HG03457 (cell line): ENCODE data around the gene KCNAB2.

Experiments used
- ATAC-seq: cut with Tn5 transposase; IDR thresholded peaks from one replicate; pipeline ENCODE4 v1.9.1; 2021; ENCODE audit warnings: moderate number of reproducible peaks; ENCODE audit not compliant: unreplicated experiment

KCNAB2 gene

DNA sequence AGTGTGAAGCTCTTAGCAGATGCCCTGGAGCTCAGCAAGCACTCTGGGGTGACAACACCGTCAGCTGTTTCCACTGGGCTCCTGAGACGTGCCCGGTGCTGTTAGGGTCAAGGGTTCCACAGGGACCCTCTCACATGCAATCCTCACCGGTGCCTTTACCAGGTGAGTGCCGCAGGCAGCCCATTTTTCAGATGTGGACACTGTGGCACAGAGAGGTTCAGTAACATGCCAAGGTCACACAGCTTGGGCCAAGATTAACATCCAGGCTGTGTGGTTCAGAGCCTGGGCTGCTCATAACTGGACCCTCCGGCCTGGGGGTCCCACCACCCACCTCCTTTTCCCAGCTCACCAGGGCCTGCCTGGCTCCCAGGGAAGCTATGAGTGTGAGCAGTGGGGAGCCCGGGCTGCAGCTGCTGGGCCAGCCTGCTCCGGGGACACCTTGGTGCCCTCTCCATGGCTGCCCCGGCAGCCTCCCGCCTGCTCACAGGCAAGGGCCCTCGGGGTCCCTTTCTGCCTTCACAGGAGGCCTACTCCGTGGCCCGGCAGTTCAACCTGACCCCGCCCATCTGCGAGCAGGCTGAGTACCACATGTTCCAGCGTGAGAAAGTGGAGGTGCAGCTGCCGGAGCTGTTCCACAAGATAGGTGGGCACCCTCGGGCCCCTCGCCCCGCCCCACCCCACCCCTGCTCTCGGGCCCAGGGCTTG, 49.3 kb downstream of the KCNAB2 start:
- ATAC-seq = no peak

DNA sequence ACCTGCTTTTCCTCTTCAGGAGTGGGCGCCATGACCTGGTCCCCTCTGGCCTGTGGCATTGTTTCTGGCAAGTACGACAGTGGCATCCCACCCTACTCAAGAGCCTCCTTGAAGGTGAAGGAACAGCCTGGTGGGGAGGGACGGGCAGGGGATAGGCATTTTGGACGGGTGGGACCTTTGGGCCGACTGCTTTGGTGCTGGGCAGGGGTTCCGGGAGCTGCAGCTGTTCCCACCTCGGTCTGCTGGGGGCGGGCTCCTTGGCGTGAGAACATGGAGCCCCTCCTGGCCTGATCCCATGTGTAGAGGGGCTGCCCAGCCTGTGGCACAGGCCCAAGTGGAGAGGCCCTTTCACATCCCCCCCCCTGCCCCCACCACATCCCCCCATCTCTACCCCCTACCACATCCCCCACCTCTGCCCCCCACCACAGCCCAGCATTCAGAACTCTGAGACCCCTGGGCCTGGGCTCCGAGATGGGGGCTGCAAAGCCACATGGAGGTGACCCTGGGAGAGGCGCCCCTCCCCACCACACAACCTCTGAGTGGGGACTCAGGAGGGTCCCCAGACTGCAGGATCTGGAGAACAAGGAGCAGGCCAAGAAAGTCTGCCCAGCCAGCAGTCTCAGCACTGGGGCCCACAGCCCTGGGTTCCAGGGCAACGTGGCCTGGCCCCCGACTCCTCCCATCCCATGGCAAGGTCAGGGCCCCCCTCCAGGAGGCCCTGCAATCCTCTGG, 50.0 kb downstream of the KCNAB2 start:
- no peak for ATAC-seq

DNA sequence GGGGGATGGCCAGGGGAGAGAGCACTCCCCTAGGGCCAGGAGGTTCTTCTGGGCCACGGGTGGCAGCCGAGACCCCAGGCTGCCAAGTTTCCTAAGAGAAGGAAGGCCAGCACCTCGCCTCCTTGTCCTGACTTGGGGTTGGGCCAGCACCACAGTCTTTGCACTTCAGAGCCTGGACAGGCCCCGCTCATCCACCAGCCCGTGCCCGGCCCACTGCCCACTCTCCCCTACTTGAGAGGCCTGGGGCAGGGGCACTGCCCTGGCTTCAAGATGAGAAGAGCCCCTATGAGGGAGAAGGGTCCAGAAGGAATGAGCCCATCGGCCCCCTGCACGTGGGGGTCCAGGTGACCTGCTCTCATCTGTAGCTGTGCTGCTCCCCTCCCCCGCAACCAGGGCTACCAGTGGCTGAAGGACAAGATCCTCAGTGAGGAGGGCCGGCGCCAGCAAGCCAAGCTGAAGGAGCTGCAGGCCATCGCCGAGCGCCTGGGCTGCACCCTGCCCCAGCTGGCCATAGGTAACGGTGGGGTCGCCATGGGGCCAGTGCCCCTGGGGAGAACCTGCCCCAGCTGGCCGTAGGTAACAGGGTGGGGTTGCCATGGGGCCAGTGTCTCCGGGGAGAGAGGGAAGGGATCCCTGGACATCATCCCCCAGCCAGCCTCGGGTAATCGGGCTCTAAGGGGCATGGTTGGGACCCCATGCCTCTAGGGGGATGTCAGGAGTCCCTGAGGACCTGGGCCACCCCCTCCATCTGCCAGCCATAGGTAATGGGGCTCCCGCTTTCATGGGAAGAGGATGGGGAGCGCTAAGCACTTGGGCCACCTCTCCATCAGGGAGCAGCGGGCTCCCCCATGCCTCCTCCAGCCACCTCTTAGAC, 50.8 kb downstream of the KCNAB2 start:
- ATAC-seq = no peak

DNA sequence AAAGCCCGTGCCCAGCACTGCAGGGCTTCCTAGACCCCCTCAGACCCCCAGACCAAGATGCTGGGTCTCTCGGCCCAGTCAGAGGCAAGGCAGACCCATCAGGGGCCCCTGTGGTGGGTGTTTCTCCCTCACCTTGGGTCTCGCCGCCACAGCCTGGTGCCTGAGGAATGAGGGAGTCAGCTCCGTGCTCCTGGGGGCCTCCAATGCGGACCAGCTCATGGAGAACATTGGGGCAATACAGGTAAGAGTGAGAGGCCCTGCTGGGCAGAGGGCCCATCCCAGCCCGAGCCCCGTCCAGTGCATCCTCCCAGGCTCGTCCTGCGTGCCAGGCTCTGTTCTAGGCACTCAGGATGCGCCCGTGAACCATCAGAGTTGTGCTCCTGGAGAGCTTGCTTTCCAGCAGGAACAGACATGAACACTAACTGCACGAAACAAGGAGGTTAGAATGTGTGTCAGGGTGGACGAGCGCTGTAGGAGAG, 51.5 kb downstream of the KCNAB2 start:
- ATAC-seq = no peak

DNA sequence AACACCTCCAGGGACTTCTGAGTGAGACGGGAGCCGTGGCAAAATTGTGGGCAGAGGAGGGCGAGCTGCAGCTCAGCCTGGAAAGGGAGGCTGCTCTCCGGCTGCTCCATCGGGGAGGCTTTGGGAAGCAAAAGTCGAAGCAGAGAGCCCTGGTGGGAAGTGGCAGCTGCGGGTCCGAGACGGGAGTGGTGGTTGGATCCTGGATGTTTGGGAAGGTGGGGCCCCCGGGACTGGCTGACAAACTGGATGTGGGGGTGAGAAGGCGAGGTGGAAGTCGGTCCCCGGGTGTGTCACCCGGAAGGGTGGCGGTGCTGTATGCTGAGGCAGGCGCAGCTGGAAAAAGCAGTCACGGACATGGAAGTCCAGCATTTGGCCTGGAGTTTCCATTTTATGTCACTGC, 52.1 kb downstream of the KCNAB2 start:
- ATAC-seq = no peak

DNA sequence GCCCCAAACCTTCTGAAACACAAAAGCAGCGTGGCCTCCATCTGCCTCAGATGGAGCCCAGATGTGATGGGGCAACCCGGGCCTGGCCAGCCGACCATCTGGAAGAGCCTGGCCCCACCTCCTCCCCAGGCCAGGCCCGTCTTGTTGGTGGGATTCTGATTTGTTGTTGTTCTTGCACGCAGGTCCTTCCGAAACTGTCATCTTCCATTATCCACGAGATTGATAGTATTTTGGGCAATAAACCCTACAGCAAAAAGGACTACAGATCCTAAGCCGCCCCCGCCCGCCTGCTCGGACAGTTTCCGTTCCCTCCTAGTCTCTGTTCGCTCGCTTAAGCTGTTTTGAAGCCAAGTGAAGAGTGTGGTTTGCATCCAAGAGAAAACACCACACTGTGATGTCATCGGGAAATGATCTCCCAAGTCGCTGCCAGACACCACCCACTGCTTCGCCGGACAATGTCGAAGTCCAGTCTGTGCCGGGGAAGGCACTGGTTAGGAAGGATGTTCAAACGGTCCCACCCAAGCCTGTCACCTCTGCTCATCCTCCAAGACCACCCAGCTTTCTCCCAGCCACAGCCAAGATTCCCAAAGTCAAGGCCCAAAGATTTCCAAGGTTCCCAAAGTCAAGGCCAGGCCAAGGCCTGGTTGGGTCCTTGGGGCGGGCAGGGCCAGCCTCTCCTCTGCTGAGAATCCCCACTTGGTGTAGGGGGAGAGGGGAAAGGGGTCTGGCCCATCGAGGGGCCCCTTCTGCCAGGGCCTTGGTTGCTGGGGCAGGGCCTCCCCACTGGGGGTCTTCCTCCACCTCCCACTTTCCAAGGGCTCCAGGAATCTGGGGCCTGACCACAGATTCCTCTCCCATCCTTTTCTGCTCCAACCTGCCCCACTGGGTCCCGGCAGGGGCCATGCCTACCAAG, 52.9 kb downstream of the KCNAB2 start:
- no peak for ATAC-seq

DNA sequence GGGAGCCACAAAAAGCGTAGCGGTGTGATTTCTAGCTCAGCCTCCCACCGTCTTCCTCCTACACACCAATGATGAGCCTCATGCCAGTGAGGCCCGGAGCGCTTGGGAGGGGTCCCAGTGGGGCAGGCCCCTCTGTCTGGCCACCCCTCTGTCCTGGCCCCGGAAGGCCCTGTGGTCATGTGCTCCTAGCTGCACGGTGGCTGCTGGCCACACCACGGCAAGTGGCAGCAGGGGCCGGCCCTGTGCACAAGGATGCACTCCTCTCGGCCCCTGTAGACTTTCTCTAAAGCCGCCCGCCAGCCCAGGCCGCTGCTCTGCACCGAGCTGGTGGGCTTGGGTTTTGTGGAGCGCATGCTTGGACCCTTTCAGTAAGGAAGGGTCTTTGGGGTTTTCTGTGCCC, 53.6 kb downstream of the KCNAB2 start:
- ATAC-seq = no peak

DNA sequence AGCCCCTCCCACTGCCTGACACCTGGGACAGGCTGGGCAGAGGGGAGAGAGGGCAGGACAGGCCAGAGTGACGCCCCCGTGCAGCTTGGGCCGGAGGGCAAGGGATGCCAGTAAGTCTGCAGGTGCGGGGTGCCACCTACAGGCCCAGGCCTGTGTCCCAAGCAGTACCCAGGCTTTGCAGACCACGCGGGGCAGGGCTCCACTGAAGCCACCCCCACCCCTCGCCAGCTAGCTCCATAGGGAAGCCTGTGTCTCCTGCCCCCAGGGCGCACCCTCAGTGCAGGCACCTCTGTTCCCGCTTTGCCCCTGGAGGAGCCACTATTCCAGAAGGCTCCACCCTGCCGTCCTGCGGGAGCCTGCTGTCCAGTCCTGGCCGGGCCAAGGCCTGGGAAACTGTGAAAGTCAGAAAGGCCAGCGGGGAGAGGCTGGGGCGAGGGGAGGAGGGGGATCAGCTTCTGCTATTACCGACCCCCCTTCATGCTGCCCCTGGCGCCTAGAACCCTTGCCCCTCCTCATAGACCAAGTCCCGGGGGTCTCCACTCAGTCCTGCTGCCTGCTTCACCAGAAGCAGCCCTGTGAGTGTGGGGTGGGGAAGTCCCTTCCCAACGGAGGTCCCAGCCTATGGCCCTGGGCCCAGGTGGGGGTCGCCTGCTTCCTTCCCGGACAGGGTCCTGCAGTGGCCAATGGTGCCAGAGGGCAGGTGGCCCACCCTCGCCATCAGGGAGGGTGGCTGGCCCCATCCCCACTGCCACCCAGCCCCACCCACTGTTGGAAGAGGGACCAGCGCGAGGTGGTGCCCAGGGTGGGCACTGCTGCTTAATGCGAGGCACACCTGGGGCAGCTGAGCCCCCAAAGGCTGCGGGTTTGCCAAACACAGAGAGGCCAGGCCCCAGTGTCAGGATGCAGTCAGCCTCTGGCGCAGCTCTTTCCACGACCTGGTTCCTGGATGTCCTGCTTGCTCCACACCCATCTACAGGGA, 54.4 kb downstream of the KCNAB2 start:
- no peak for ATAC-seq

DNA sequence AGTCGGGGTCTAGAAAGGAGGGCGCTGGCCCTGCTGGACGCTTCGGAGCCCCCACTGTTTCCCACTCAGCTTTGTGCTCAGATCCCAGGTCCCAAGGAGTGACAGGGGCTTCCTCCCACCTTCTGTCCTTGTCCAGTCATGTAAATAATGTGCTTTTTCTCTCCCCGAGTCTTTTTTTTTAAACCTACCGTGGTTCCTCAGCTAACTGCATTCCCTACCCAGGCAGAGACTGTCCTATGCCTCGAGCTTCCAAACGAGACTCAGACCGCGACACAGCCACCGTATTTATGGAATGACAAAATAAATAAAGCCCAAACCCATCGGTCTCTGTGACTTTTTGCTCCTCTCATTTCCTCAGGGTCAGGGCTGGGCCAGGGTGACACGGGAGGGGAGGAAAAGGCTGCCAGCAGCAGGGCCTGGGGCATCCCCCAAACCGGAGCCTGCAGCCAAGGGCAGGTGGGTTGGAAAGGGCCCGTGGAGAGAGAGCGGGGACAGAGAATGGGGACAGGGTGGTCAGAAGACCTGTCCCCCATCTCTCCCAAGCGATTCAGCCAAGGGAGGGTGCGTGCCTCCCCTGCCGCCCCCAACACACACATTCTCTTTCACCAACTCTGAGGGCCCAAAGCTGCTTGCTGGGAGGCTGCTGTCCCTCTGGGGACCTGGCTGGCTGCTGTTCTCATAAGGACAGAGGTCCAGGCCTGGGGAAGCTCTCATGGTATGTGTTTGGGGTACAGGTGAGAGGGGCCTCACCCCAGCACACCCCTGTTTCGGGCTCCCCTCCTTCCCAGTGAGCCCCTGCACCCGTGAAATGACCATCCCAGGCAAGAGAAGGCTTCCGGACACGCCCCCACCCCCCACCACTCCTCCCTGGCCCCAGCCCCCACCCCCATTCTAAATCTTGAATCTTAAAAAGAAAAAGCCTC, 55.4 kb downstream of the KCNAB2 start:
- ATAC-seq = no peak

DNA sequence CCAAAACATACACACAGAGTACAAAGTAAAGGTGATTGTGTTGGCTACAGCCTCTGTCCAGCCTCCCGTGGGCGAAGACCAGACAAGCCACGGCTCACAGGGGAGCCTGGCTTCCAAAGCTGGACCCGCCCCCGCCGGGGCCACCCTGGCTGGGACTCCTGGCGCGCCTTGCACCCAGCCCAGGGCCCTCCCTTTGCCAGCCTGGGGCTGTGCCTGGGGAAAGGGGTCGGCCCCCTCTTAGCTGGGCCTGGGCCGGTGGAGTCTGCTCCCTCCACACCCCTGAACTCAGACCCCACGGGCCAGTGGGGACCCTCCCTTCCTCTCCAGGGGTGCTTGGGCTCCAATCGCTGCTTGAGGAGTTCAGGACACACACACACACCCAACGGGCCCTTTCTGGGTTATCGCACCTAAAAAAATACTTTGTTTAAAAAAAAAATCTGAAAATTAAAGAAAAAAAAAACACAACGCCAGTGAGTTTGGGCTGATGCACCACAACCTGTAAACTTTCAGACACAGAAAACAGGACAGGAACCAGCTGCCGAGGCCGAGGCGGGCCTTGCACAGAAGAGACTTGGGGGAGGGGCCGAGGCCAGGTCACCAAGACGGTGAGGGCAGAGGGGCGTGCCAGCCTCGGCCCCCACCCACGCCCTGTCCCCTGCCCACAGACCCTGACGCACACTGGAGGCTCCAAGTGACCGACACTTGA, 56.3 kb downstream of the KCNAB2 start:
- no peak for ATAC-seq

DNA sequence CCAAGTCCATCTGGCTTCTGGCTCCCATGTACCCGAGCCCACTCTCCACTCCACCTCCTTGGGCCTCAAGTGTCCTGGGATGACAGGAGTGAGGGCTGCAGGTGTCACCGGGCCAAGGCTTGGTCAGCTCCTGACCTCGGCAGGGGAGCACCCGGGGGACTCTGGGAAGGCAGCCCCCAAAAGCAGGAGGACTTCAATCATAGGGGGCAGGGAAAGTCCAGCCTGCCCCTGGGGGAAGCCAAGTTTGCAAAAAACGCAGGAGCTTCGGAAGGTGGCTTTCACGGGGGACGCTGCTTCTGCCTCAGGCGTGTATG, 56.8 kb downstream of the KCNAB2 start:
- no peak for ATAC-seq

DNA sequence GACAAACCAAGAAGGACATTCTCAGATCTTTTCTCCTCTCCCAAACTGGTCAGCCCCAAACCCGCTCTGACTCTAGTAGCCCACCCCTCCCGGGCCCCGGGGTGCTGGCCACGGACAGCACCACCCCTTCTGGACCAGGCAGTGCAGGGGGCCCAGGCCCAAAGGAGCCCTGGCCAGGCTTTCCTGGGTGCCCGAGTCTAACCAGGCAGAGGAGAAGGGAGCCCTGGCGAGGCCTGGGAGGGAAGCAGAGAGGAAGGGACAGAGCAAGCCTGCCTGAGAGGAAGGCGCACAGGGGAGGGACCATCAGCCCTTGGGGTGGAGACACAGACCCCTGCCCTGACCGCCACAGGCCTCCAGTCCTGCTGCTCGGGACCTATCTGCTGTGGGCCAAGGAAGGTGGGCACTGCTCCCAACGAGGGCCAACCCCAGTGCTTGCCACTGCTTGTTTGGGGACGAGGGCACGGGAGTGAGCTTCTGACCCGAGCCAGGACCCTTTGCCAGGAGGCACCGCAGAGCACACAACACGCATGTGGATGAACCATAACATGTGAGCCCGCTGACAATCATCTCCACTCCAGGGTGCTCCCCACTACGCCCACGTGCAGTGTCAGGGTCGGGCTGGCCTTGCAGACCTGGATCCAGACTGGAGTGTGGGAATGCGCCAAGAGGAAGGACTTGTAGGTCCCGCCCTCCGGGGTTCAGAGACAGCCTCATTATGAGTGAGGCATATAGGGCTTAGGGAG, 57.6 kb downstream of the KCNAB2 start:
- no peak for ATAC-seq

DNA sequence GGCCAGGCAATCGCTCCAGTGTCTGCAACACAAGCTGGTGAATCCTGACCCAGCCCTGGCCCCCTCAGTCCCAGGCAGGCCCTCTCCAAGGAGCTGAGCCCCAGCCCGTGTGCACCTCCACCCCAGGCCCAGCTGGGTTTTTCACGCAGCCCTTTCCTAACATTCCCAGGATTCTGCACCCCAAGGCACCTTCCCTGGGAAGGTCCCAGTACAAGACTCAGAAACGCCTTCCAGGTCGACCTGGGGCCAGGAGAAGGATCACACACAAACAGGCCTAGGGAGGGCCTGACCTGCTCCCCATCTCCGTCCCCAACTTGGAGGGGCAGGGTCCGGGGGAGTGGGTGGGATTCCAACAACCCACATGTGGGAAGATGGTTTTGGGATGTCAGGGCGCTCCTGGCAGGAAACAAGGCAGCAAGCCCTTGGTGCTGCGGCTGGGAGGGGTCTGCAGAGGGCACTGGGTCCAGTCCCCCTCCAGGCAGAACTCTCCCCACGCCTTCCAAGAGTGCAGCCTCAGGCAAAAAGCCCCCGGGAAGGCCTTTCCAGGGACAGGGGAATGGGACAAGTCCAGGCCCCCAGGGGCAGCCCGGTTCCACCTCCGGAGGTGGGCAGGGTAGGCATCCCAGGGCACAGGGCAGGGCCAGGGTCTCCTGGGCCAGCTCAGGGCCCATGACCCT, 58.3 kb downstream of the KCNAB2 start:
- ATAC-seq = no peak

DNA sequence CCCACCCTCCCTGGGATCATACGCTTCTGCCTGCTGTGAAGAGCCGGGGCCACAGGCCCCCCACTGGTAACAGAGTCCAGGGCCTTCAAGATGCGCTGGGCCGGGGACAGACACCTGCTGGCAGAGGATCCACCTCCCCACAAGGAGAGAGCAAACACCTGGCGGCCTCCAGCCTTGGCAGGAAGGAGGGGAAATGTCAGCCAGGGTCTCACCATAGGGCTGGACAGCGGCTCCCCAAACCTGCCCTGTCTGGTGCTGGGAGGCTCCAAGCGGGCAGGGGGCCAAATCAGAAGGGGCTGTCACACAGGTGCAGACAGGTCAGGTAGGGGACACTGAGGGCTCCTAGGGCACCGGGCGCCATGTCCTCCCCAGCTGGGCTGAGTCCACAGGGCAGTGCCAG, 58.9 kb downstream of the KCNAB2 start:
- no peak for ATAC-seq

DNA sequence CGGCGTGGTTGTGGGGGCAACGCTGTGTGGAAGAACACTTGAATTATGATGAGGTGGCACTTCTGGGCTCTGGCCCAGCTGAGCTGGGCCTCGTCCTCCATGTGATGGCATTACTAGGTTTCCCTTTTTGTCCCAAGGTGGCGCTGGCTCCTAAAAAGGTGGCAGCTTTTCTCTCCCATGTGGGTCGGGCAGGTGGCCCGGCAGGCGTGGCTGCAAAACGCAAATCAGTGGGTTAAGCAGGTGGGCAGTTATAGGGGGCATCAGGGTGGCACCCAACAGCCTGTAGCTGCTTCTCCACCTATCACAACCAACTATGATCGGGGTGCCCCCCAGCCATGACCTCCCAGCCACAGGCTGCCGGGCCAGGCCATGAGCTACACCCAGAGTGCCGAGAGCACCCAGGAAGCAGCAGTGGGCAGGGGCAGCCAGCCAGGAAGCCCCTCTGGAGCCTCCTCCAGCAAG, 59.6 kb downstream of the KCNAB2 start:
- no peak for ATAC-seq

DNA sequence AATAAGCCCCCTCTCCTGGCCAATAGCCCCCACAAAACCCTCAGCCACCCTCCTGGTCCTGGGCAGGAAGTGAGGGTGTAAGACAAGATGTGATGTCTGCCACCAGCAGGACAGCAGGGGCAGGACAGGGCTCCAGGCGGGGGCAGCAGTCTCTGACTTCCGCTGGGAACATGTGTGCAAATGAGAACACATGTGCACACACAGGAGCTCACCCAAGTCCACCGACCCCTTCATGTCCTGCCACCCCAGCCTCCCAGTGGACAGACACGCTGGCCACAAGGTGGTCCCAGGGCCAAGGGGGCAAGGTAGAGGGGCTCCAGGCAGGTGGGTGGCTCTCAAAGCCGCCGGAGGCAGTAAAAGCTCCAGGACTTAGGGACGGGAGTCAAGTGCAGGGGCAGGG, 60.1 kb downstream of the KCNAB2 start:
- ATAC-seq = no peak
